Measurements from ENCODE around the gene TOLLIP. TPM values are rescaled to one million over a fixed set of nuclear protein-coding genes. Genes with fewer than 3 reads are reported as not detected.

TOLLIP gene
- total RNA-seq, 1 experiment from 2014 or later, result 78.3 TPM

DNA sequence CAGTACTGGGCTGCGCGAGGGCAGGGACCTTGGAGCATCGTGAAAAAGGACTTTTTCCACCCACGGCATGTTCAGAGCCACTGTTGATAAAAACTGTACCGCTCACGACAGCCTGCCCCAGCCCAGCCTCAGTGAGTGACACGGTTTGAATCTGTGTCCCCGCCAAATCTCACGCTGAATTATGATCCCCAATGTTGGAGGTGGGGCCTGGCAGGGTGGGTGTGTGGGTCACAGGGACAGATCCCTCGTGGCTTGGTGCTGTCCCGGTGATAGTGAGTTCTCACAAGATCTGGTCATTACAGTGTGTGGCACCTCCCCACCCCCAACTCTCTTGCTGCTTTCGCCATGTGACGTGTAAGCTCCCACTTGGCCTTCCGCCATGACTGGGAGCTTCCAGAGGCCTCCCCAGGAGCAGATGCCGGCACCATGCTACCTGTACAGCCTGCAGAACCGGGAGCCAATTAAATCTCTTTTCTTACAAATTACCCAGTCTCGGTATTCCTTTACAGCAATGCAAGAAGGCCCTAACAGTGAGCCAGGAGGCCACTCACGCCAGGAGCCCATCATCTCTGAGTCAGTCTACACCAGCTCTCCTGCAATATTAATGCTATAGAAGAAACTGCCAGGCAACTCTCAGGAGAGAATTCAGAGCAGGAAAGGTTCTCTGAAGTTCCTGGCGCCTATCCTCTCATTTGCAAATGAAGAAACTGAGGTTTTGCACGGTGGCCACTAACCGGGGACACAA lies 1.3 kb downstream of the TOLLIP start:
- Mint-ChIP-seq H3K27me3 (ENCODE audit: insufficient read depth, unreplicated experiment) (no peaks in the 10 kb centered on the region), H3K36me3 (ENCODE audit: insufficient read depth, unreplicated experiment) (peaks cover 15% of the 10 kb centered on the region), H3K27ac (ENCODE audit: unreplicated experiment) (no peak overlapping the region), H3K4me3 (ENCODE audit: unreplicated experiment) (peak overlapping the region; percentile 68), H3K4me1 (ENCODE audit: low read depth, unreplicated experiment) (peaks cover 20% of the 10 kb centered on the region), H3K9me3 (ENCODE audit: unreplicated experiment) (no peaks in the 10 kb centered on the region)
- CTCF ChIA-PET, result no interaction called here
- TF ChIP-seq, protein P1, sequence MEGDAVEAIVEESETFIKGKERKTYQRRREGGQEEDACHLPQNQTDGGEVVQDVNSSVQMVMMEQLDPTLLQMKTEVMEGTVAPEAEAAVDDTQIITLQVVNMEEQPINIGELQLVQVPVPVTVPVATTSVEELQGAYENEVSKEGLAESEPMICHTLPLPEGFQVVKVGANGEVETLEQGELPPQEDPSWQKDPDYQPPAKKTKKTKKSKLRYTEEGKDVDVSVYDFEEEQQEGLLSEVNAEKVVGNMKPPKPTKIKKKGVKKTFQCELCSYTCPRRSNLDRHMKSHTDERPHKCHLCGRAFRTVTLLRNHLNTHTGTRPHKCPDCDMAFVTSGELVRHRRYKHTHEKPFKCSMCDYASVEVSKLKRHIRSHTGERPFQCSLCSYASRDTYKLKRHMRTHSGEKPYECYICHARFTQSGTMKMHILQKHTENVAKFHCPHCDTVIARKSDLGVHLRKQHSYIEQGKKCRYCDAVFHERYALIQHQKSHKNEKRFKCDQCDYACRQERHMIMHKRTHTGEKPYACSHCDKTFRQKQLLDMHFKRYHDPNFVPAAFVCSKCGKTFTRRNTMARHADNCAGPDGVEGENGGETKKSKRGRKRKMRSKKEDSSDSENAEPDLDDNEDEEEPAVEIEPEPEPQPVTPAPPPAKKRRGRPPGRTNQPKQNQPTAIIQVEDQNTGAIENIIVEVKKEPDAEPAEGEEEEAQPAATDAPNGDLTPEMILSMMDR (IDR thresholded peaks at IDR 0.05; ENCODE audit: insufficient read depth in 1 of 2, low read depth in 1 of 2, low read length in 1 of 2, severe bottlenecking in 1 of 2, unreplicated experiment in 1 of 2), result no peak
- DNase-seq, result no peak
- no peaks in the 10 kb centered on the region for H3K27me3 ChIP-seq (replicated peaks; ENCODE audit: control insufficient read depth, insufficient read depth, low read length)
- no peaks in the 10 kb centered on the region for H3K9me3 ChIP-seq
- intact Hi-C loops (cut with micrococcal nuclease; ENCODE audit: unreplicated experiment), result no loop called here
- BruUV-seq (replicated peaks), result TSS peak; percentile 26
- POLR2A ChIA-PET, result no interaction called here
- H3K4me1 ChIP-seq, result peaks cover 37% of the 10 kb centered on the region
- H3K4me3 ChIP-seq (ENCODE audit: low read depth, low read length), result peak overlapping the region; percentile 83
- no peaks in the 10 kb centered on the region; the same call in 1 of the 2 replicates for H3K36me3 ChIP-seq (ENCODE audit: control insufficient read depth, insufficient read depth, low read length)

GRCh38 chr11:1307163-1307870 lies 2.1 kb downstream of the TOLLIP start:
- peaks cover 37% of the 10 kb centered on the region for H3K4me1 ChIP-seq
- intact Hi-C loops (cut with micrococcal nuclease; ENCODE audit: unreplicated experiment), result no loop called here
- no peak for DNase-seq
- Mint-ChIP-seq H3K27ac (ENCODE audit: unreplicated experiment) (no peak overlapping the region), H3K27me3 (ENCODE audit: insufficient read depth, unreplicated experiment) (no peaks in the 10 kb centered on the region), H3K4me3 (ENCODE audit: unreplicated experiment) (peak overlapping the region; percentile 68), H3K9me3 (ENCODE audit: unreplicated experiment) (no peaks in the 10 kb centered on the region), H3K36me3 (ENCODE audit: insufficient read depth, unreplicated experiment) (peaks cover 15% of the 10 kb centered on the region), H3K4me1 (ENCODE audit: low read depth, unreplicated experiment) (peaks cover 20% of the 10 kb centered on the region)
- H3K27me3 ChIP-seq (replicated peaks; ENCODE audit: control insufficient read depth, insufficient read depth, low read length), result no peaks in the 10 kb centered on the region
- ChIA-PET POLR2A (no interaction called here), CTCF (interaction anchor here (0.6 kb wide), 1 partner anchor 16 kb away, joined by 3 read pairs; no protein-coding TSS in a partner anchor)
- TF ChIP-seq, protein P1 (IDR thresholded peaks at IDR 0.05; ENCODE audit: insufficient read depth in 1 of 2, low read depth in 1 of 2, low read length in 1 of 2, severe bottlenecking in 1 of 2, unreplicated experiment in 1 of 2), result no peak
- no TSS peak for BruUV-seq (replicated peaks)
- H3K9me3 ChIP-seq, result no peaks in the 10 kb centered on the region
- no peak overlapping the region for H3K4me3 ChIP-seq (ENCODE audit: low read depth, low read length)
- no peaks in the 10 kb centered on the region; the same call in 1 of the 2 replicates for H3K36me3 ChIP-seq (ENCODE audit: control insufficient read depth, insufficient read depth, low read length)

GRCh38 chr11:1306186-1307162 lies 3.0 kb downstream of the TOLLIP start:
- Mint-ChIP-seq H3K4me1 (ENCODE audit: low read depth, unreplicated experiment) (peaks cover 18% of the 10 kb centered on the region), H3K4me3 (ENCODE audit: unreplicated experiment) (no peak overlapping the region), H3K36me3 (ENCODE audit: insufficient read depth, unreplicated experiment) (peaks cover 15% of the 10 kb centered on the region), H3K9me3 (ENCODE audit: unreplicated experiment) (no peaks in the 10 kb centered on the region), H3K27ac (ENCODE audit: unreplicated experiment) (no peak overlapping the region), H3K27me3 (ENCODE audit: insufficient read depth, unreplicated experiment) (no peaks in the 10 kb centered on the region)
- ChIA-PET CTCF (interaction anchor here (0.6 kb wide), 1 partner anchor 15 kb away, joined by 3 read pairs; no protein-coding TSS in a partner anchor), POLR2A (no interaction called here)
- BruUV-seq (replicated peaks), result no TSS peak
- intact Hi-C loops (cut with micrococcal nuclease; ENCODE audit: unreplicated experiment), result no loop called here
- H3K4me1 ChIP-seq, result peaks cover 30% of the 10 kb centered on the region
- H3K4me3 ChIP-seq (ENCODE audit: low read depth, low read length), result no peak overlapping the region
- TF ChIP-seq, protein P1 (IDR thresholded peaks at IDR 0.05; ENCODE audit: insufficient read depth in 1 of 2, low read depth in 1 of 2, low read length in 1 of 2, severe bottlenecking in 1 of 2, unreplicated experiment in 1 of 2), result no peak
- H3K9me3 ChIP-seq, result no peaks in the 10 kb centered on the region
- DNase-seq, result no peak
- no peaks in the 10 kb centered on the region for H3K36me3 ChIP-seq (ENCODE audit: control insufficient read depth, insufficient read depth, low read length)
- no peaks in the 10 kb centered on the region for H3K27me3 ChIP-seq (replicated peaks; ENCODE audit: control insufficient read depth, insufficient read depth, low read length)

Measured in Caco-2 (cell line).